Hepatocyte (in vitro differentiated cells): ENCODE measurements around the gene SPINDOC. TPM values are rescaled to one million over a fixed set of nuclear protein-coding genes. Genes with fewer than 3 reads are reported as not detected.

Source experiments
- DNase-seq: peaks from one replicate; pipeline ENCODE4 v3.0.0-alpha.2; 2016; ENCODE audit warnings: low spot score
- H2AFZ ChIP-seq: fragments of 200-600 bp; sonication (generic); 2 replicates; pipeline ENCODE4 v1.6.0; 2016; ENCODE audit warnings: antibody characterized with exemption, mild to moderate bottlenecking
- H3K27ac ChIP-seq: fragments of 200-600 bp; sonication (generic); 2 replicates; pipeline ENCODE4 v1.5.1; 2016; ENCODE audit warnings: mild to moderate bottlenecking
- H3K27me3 ChIP-seq: fragments of 200-600 bp; sonication (generic); 2 replicates; pipeline ENCODE4 v1.6.1; 2016
- H3K36me3 ChIP-seq: fragments of 200-600 bp; sonication (generic); replicated peaks from 2 replicates; pipeline ENCODE4 v1.5.1; 2016; ENCODE audit warnings: low read depth; ENCODE audit not compliant: insufficient read depth
- H3K4me1 ChIP-seq: fragments of 200-600 bp; sonication (generic); 2 replicates; pipeline ENCODE4 v1.5.1; 2016; ENCODE audit warnings: mild to moderate bottlenecking, moderate library complexity; ENCODE audit not compliant: insufficient read depth
- H3K4me2 ChIP-seq: fragments of 200-600 bp; sonication (generic); 2 replicates; pipeline ENCODE4 v1.6.0; 2016
- H3K4me3 ChIP-seq: fragments of 200-600 bp; sonication (generic); 2 replicates; pipeline ENCODE4 v1.5.1; 2016; ENCODE audit warnings: mild to moderate bottlenecking
- H3K79me2 ChIP-seq: fragments of 200-600 bp; sonication (generic); 2 replicates; pipeline ENCODE4 v1.6.0; 2017; ENCODE audit warnings: mild to moderate bottlenecking
- H3K9me2 ChIP-seq: fragments of 200-600 bp; sonication (generic); replicated peaks from 2 replicates; pipeline ENCODE4 v1.6.0; 2017; ENCODE audit warnings: mild to moderate bottlenecking; ENCODE audit not compliant: insufficient read depth
- H3K9me3 ChIP-seq: fragments of 200-600 bp; sonication (generic); 2 replicates; pipeline ENCODE4 v1.5.1; 2016; ENCODE audit warnings: low read depth, mild to moderate bottlenecking
- H4K20me1 ChIP-seq: fragments of 200-600 bp; sonication (generic); 2 replicates; pipeline ENCODE4 v1.6.0; 2016; ENCODE audit warnings: mild to moderate bottlenecking; ENCODE audit not compliant: insufficient read depth, poor library complexity, severe bottlenecking
- CTCF ChIP-seq: fragments of 200-600 bp; sonication (generic); IDR thresholded peaks from 2 replicates; pipeline ENCODE4 v1.5.1; 2016; ENCODE audit warnings: antibody characterized with exemption, mild to moderate bottlenecking; ENCODE audit not compliant: poor library complexity
- EZH2 ChIP-seq: fragments of 200-600 bp; sonication (generic); IDR thresholded peaks from 2 replicates; pipeline ENCODE4 v1.6.1; 2016; ENCODE audit warnings: antibody characterized with exemption, mild to moderate bottlenecking, borderline replicate concordance
- EZH2phosphoT487 ChIP-seq: fragments of 200-600 bp; sonication (generic); IDR thresholded peaks from one replicate; pipeline ENCODE4 v1.6.1; 2018; ENCODE audit warnings: antibody characterized with exemption, mild to moderate bottlenecking, low read depth, moderate library complexity; ENCODE audit not compliant: unreplicated experiment, severe bottlenecking
- WGBS: methylation state at CpG from one replicate; pipeline ENCODE4 v1.1.6; 2016; ENCODE audit warnings: low lambda C conversion rate; ENCODE audit errors: missing lambda C conversion rate; 5-methylcytosine and 5-hydroxymethylcytosine counted together
- polyA plus RNA-seq: library from polyadenylated mRNA; unstranded; fragments of >200 nt; fragmentation: Nextera tagmentation; extraction: Ambion mirVana; gene quantifications from 2 replicates; pipeline ENCODE4 v1.2.1, GENCODE V29; 2016
- total RNA-seq: library from RNA; depleted of rRNA; stranded (reverse); fragments of >200 nt; gene quantifications from 2 replicates; pipeline ENCODE4 v1.2.3, GENCODE V29; 2014

Gene SPINDOC
- total and polyA plus RNA-seq, 2 experiments from 2014 or later = 9.9 to 24.0 TPM

DNA sequence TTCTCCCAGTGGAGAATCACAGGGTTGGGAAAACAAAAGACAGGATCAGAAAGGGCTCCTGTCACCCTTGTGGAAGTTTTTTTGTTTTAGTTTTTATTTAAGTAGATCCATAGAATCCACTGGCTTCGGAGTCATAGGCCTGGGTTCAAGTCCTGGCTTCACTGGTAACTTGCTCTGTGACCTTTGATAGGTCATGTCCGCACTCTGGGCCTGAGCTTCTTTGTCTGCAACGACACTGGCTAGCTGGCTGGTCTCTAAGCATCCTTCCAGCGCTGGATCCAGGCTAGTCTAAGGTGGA, 46.0 kb upstream of the SPINDOC start:
- peak overlapping the region; percentile 80 for H3K4me2 ChIP-seq
- peaks cover 2% of the 10 kb centered on the region for H3K27me3 ChIP-seq
- peak overlapping the region; percentile 93 for H3K27ac ChIP-seq
- DNase-seq = no peak
- peaks cover 57% of the 10 kb centered on the region for H3K79me2 ChIP-seq
- no peak overlapping the region for H2AFZ ChIP-seq
- peaks cover 52% of the 10 kb centered on the region for H4K20me1 ChIP-seq
- H3K4me3 ChIP-seq = peak overlapping the region; percentile 99
- no peaks in the 10 kb centered on the region for H3K36me3 ChIP-seq
- H3K9me2 ChIP-seq = no peaks in the 10 kb centered on the region
- 21% methylated on average over 4 of the region's 4 CpGs for WGBS
- no peaks in the 10 kb centered on the region for H3K9me3 ChIP-seq
- H3K4me1 ChIP-seq = peaks cover 60% of the 10 kb centered on the region
- TF ChIP-seq CTCF = no peak
- TF ChIP-seq EZH2 = no peak
- TF ChIP-seq EZH2phosphoT487 = no peak

GRCh38 chr11:63767565-63768236, 45.6 kb upstream of the SPINDOC start:
- 2% methylated on average over 32 of the region's 34 CpGs for WGBS
- peak overlapping the region; percentile 80 for H3K4me2 ChIP-seq
- peaks cover 55% of the 10 kb centered on the region for H3K4me1 ChIP-seq
- H3K27ac ChIP-seq = peak overlapping the region; percentile 93
- no peak overlapping the region for H2AFZ ChIP-seq
- no peaks in the 10 kb centered on the region for H3K36me3 ChIP-seq
- no peaks in the 10 kb centered on the region for H3K9me3 ChIP-seq
- peaks cover 48% of the 10 kb centered on the region for H4K20me1 ChIP-seq
- H3K4me3 ChIP-seq = peak overlapping the region; percentile 99
- H3K79me2 ChIP-seq = peaks cover 57% of the 10 kb centered on the region
- TF ChIP-seq CTCF (no peak), EZH2 (no peak), EZH2phosphoT487 (no peak)
- no peaks in the 10 kb centered on the region for H3K9me2 ChIP-seq
- peak; percentile 78 for DNase-seq
- peaks cover 2% of the 10 kb centered on the region for H3K27me3 ChIP-seq

GRCh38 chr11:63768237-63769041, 44.8 kb upstream of the SPINDOC start, which contains the start of gene ZFTA:
TSS of gene ZFTA (minus strand) at chr11:63768775. CDS start at chr11:63768622, 153 bp downstream.
- no peaks in the 10 kb centered on the region for H3K9me3 ChIP-seq
- H2AFZ ChIP-seq = peak within 1 kb of the TSS; percentile 86
- under 1% methylated on average over 50 of the region's 113 CpGs for WGBS
- TF ChIP-seq EZH2 (no peak), CTCF (peak; percentile 48)
- no peaks in the 10 kb centered on the region for H3K9me2 ChIP-seq
- peak within 1 kb of the TSS; percentile 99 for H3K4me3 ChIP-seq
- peak within 1 kb of the TSS; percentile 100 for H3K4me2 ChIP-seq
- no peaks in the 10 kb centered on the region for H3K36me3 ChIP-seq
- peak; percentile 88 for DNase-seq
- H4K20me1 ChIP-seq = peaks cover 42% of the 10 kb centered on the region
- H3K27ac ChIP-seq = peak within 1 kb of the TSS; percentile 93
- peaks cover 47% of the 10 kb centered on the region for H3K4me1 ChIP-seq
- H3K27me3 ChIP-seq = peaks cover 2% of the 10 kb centered on the region
- peaks cover 52% of the 10 kb centered on the region for H3K79me2 ChIP-seq
